Measurements from ENCODE around the gene USP21. TPM values are rescaled to one million over a fixed set of nuclear protein-coding genes. Genes with fewer than 3 reads are reported as not detected.

Gene USP21
- total and polyA plus RNA-seq, 2 of the 4 experiments (the other 2 are of a cell fraction), result 6.3 to 23.8 TPM

DNA sequence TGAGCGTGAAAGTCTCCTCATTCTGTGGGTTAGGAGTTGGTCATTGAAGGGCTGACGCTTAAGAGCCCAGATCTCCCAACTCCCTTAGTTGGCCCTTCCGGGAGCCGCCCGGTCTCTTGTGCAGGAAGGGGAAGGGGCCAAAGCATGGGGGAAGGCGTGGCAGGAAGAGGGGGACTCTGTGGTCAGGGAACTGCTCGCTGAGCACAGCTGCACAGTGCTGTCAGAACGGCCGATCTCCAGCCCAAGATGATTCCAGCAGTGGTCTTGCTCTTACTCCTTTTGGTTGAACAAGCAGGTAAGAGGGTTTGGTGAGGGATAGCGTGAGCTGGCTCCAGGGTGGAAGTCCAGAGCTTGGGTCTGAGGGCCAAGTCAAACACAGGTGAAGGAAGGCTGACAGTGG, 55.8 kb downstream of the USP21 start, which contains the start of gene FCER1G:
Gene FCER1G (plus strand): TSS at position 220 of the 400 bp plus-strand sequence. CDS start 27 bp downstream, at position 247.
- no TSS peak for BruUV-seq (replicated peaks)
- CTCF ChIA-PET, result interaction anchor here (0.8 to 1.8 kb wide), 2 partner anchors 10 to 167 kb away, joined by 4 to 9 read pairs; partner anchors contain the start of gene TOMM40L
- no peak within 1 kb of the TSS for H3K4me2 ChIP-seq (ENCODE audit: low read depth, low read length)

More for the DNA sequence above, 55.8 kb downstream of the USP21 start, which contains the start of gene FCER1G:
- ATAC-seq (ENCODE audit: low read depth), result no peak
- no peak within 1 kb of the TSS for H2BK15ac ChIP-seq (ENCODE audit: low read depth, low read length)
- H2BK20ac ChIP-seq (ENCODE audit: low read depth, low read length), result no peak within 1 kb of the TSS
- no peak within 1 kb of the TSS for H3K9ac ChIP-seq (ENCODE audit: low read depth, low read length)
- dilution Hi-C loops (cut with HindIII; ENCODE audit: low sequenced_read_pairs, unreplicated experiment), result no loop called here
- no peak within 1 kb of the TSS for H3K4ac ChIP-seq (ENCODE audit: low read depth, low read length)
- H4K8ac ChIP-seq (ENCODE audit: low read depth in 2 of 2, low read length in 2 of 2), result no peak within 1 kb of the TSS
- no peak within 1 kb of the TSS for H4K91ac ChIP-seq (ENCODE audit: insufficient read depth, low read depth, low read length)
- TF ChIP-seq, protein P1, sequence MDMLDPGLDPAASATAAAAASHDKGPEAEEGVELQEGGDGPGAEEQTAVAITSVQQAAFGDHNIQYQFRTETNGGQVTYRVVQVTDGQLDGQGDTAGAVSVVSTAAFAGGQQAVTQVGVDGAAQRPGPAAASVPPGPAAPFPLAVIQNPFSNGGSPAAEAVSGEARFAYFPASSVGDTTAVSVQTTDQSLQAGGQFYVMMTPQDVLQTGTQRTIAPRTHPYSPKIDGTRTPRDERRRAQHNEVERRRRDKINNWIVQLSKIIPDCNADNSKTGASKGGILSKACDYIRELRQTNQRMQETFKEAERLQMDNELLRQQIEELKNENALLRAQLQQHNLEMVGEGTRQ (IDR thresholded peaks at IDR 0.05; ENCODE audit: low read depth, low read length), result no peak
- no peak for TF ChIP-seq SMC3 (IDR thresholded peaks at IDR 0.05; ENCODE audit: low read depth, low read length)
- H4K20me1 ChIP-seq (ENCODE audit: insufficient read depth, low read length), result no peaks in the 10 kb centered on the region
- no peak for DNase-seq
- no peak within 1 kb of the TSS for H3K18ac ChIP-seq (ENCODE audit: low read depth, low read length)
- H2AK9ac ChIP-seq (replicated peaks; ENCODE audit: low read depth, low read length, poor library complexity), result peak within 1 kb of the TSS; percentile 39
- H3K4me3 ChIP-seq (ENCODE audit: insufficient read depth, low read depth, low read length), result no peak within 1 kb of the TSS
- H3K9me1 ChIP-seq (ENCODE audit: insufficient read depth, low read length), result peaks cover 14% of the 10 kb centered on the region
- no peak within 1 kb of the TSS for H3K56ac ChIP-seq (ENCODE audit: extremely low read depth, insufficient read depth, low read length)
- H4K5ac ChIP-seq (ENCODE audit: low read depth, low read length), result no peak within 1 kb of the TSS
- POLR2A ChIA-PET (ENCODE audit: unreplicated experiment), result interaction anchor here (0.7 kb wide), 1 partner anchor 1661 kb away, joined by 10 read pairs; no protein-coding TSS in a partner anchor
- peaks cover 38% of the 10 kb centered on the region for H3K36me3 ChIP-seq (ENCODE audit: control insufficient read depth, insufficient read depth, low read length)
- H3K23ac ChIP-seq (ENCODE audit: low read depth, low read length), result no peak within 1 kb of the TSS
- H3K14ac ChIP-seq (replicated peaks; ENCODE audit: low read depth, low read length), result no peak within 1 kb of the TSS
- no peak within 1 kb of the TSS for H3K27ac ChIP-seq (ENCODE audit: insufficient read depth, low read length)
- H2AK5ac ChIP-seq (ENCODE audit: low read depth, low read length), result no peak within 1 kb of the TSS
- H3K27me3 ChIP-seq (ENCODE audit: control insufficient read depth, insufficient read depth, low read length), result no peaks in the 10 kb centered on the region
- H2BK5ac ChIP-seq (ENCODE audit: low read depth, low read length, poor library complexity, severe bottlenecking), result no peak within 1 kb of the TSS
- intact Hi-C loops (cut with micrococcal nuclease), result no loop called here
- H2AFZ ChIP-seq (replicated peaks; ENCODE audit: low read length, poor library complexity), result no peak within 1 kb of the TSS
- in situ Hi-C loops (cut with MboI; ENCODE audit: low sequenced_read_pairs), result loop anchor here (10.0 kb wide), 1 partner anchor 530 kb away; the partner anchor contains the start of gene DUSP12
- peaks cover 11% of the 10 kb centered on the region for H3K4me1 ChIP-seq (ENCODE audit: control insufficient read depth, insufficient read depth, low read length)
- no peak within 1 kb of the TSS for H2BK120ac ChIP-seq (ENCODE audit: low read depth, low read length)
- H3K9me3 ChIP-seq (ENCODE audit: control insufficient read depth, insufficient read depth, low read length), result no peaks in the 10 kb centered on the region
- peaks cover 5 to 9% of the 10 kb centered on the region in 2 experiments for H3K79me1 ChIP-seq (ENCODE audit: low read depth in 1 of 2, low read length in 2 of 2)
- no CpG with 5 or more reads among the region's 10 CpGs for WGBS, 2 experiments (ENCODE audit: extremely low coverage in 2 of 2, insufficient read length in 1 of 2)

Small RNA genes within 50 kb of the gene (microRNA-seq; reads per million reads assigned to microRNA genes)
- gene RF01225 (ENCODE audit: insufficient read depth, insufficient read length), result not detected

Small RNA genes within 50 kb of the gene (small RNA-seq; reads per million reads assigned to genes)
- gene RF01225, result 0 reads per million in 5 experiments

Other genes starting within 250 kb of the USP21 start
- gene ITLN2, start 204.7 kb upstream of the USP21 start, total RNA-seq (2012; rRNA removed), result not detected in 2 replicates
- gene ITLN2, start 204.7 kb upstream of the USP21 start, polyA plus RNA-seq (2012; rRNA removed), result not detected in 2 replicates
- gene F11R, start 138.3 kb upstream of the USP21 start, total RNA-seq (2012; rRNA removed), result 0.83 and 2.2 TPM in 2 replicates
- gene F11R, start 138.3 kb upstream of the USP21 start, polyA plus RNA-seq (2012; rRNA removed), result 0.47 and 0.79 TPM in 2 replicates
- gene TSTD1, start 120.5 kb upstream of the USP21 start, total RNA-seq (2012; rRNA removed), result not detected in 2 replicates
- gene TSTD1, start 120.5 kb upstream of the USP21 start, polyA plus RNA-seq (2012; rRNA removed), result 0.21 TPM in 1 of 2 replicates, not detected in the other
- gene USF1, start 113.5 kb upstream of the USP21 start, total RNA-seq (2012; rRNA removed), result 62.2 and 78.9 TPM in 2 replicates
- gene USF1, start 113.5 kb upstream of the USP21 start, polyA plus RNA-seq (2012; rRNA removed), result 34.6 and 37.1 TPM in 2 replicates
- not detected in 2 replicates for gene ARHGAP30, start 89.6 kb upstream of the USP21 start, total RNA-seq (2012; rRNA removed)
- gene ARHGAP30, start 89.6 kb upstream of the USP21 start, polyA plus RNA-seq (2012; rRNA removed), result 0.02 and 0.03 TPM in 2 replicates
- under 0.01 and 0.18 TPM in 2 replicates for gene NECTIN4, start 69.9 kb upstream of the USP21 start, total RNA-seq (2012; rRNA removed)
- 0.13 and 0.24 TPM in 2 replicates for gene NECTIN4, start 69.9 kb upstream of the USP21 start, polyA plus RNA-seq (2012; rRNA removed)
- 0.18 TPM in 1 of 2 replicates, not detected in the other for gene KLHDC9, start 61.1 kb upstream of the USP21 start, total RNA-seq (2012; rRNA removed)
- 0.70 and 1.1 TPM in 2 replicates for gene KLHDC9, start 61.1 kb upstream of the USP21 start, polyA plus RNA-seq (2012; rRNA removed)
- gene PFDN2, start 41.5 kb upstream of the USP21 start, total RNA-seq (2012; rRNA removed), result 62.4 and 166 TPM in 2 replicates
- 179 and 180 TPM in 2 replicates for gene PFDN2, start 41.5 kb upstream of the USP21 start, polyA plus RNA-seq (2012; rRNA removed)
- gene NIT1, start 41.4 kb upstream of the USP21 start, total RNA-seq (2012; rRNA removed), result 22.8 TPM in 2 replicates
- gene NIT1, start 41.4 kb upstream of the USP21 start, polyA plus RNA-seq (2012; rRNA removed), result 33.2 and 33.6 TPM in 2 replicates
- 35.3 and 47.9 TPM in 2 replicates for gene DEDD, start 26.8 kb upstream of the USP21 start, total RNA-seq (2012; rRNA removed)
- gene DEDD, start 26.8 kb upstream of the USP21 start, polyA plus RNA-seq (2012; rRNA removed), result 40.2 and 47.1 TPM in 2 replicates
- 134 and 137 TPM in 2 replicates for gene UFC1, start 5.5 kb upstream of the USP21 start, total RNA-seq (2012; rRNA removed)
- 113 and 140 TPM in 2 replicates for gene UFC1, start 5.5 kb upstream of the USP21 start, polyA plus RNA-seq (2012; rRNA removed)
- gene PPOX, start 6.9 kb downstream of the USP21 start, total RNA-seq (2012; rRNA removed), result 6.1 TPM in 2 replicates
- gene PPOX, start 6.9 kb downstream of the USP21 start, polyA plus RNA-seq (2012; rRNA removed), result 14.3 and 14.8 TPM in 2 replicates
- gene B4GALT3, start 18.0 kb downstream of the USP21 start, total RNA-seq (2012; rRNA removed), result 11.4 and 19.9 TPM in 2 replicates
- 36.0 and 41.5 TPM in 2 replicates for gene B4GALT3, start 18.0 kb downstream of the USP21 start, polyA plus RNA-seq (2012; rRNA removed)
- gene ADAMTS4, start 39.6 kb downstream of the USP21 start, total RNA-seq (2012; rRNA removed), result 0.28 and 0.72 TPM in 2 replicates
- 0.39 and 0.40 TPM in 2 replicates for gene ADAMTS4, start 39.6 kb downstream of the USP21 start, polyA plus RNA-seq (2012; rRNA removed)
- gene NDUFS2, start 42.9 kb downstream of the USP21 start, total RNA-seq (2012; rRNA removed), result 85.5 and 122 TPM in 2 replicates
- 101 and 103 TPM in 2 replicates for gene NDUFS2, start 42.9 kb downstream of the USP21 start, polyA plus RNA-seq (2012; rRNA removed)
- gene FCER1G, start 55.8 kb downstream of the USP21 start, total RNA-seq (2012; rRNA removed), result not detected in 2 replicates
- 0.44 and 0.57 TPM in 2 replicates for gene FCER1G, start 55.8 kb downstream of the USP21 start, polyA plus RNA-seq (2012; rRNA removed)
- not detected in 2 replicates for gene APOA2, start 64.1 kb downstream of the USP21 start, total RNA-seq (2012; rRNA removed)
- gene APOA2, start 64.1 kb downstream of the USP21 start, polyA plus RNA-seq (2012; rRNA removed), result not detected in 2 replicates
- gene TOMM40L, start 66.6 kb downstream of the USP21 start, total RNA-seq (2012; rRNA removed), result 11.4 and 12.5 TPM in 2 replicates
- gene TOMM40L, start 66.6 kb downstream of the USP21 start, polyA plus RNA-seq (2012; rRNA removed), result 7.7 and 7.9 TPM in 2 replicates
- gene NR1I3, start 78.7 kb downstream of the USP21 start, total RNA-seq (2012; rRNA removed), result not detected in 2 replicates
- gene NR1I3, start 78.7 kb downstream of the USP21 start, polyA plus RNA-seq (2012; rRNA removed), result not detected in 2 replicates
- not detected in 2 replicates for gene PCP4L1, start 99.2 kb downstream of the USP21 start, total RNA-seq (2012; rRNA removed)
- gene PCP4L1, start 99.2 kb downstream of the USP21 start, polyA plus RNA-seq (2012; rRNA removed), result not detected in 2 replicates
- gene MPZ, start 150.5 kb downstream of the USP21 start, total RNA-seq (2012; rRNA removed), result 0.18 and 0.28 TPM in 2 replicates
- gene MPZ, start 150.5 kb downstream of the USP21 start, polyA plus RNA-seq (2012; rRNA removed), result 0.80 and 0.96 TPM in 2 replicates
- 36.1 and 158 TPM in 2 replicates for gene SDHC, start 154.9 kb downstream of the USP21 start, total RNA-seq (2012; rRNA removed)
- gene SDHC, start 154.9 kb downstream of the USP21 start, polyA plus RNA-seq (2012; rRNA removed), result 155 and 235 TPM in 2 replicates
- gene CFAP126, start 208.4 kb downstream of the USP21 start, total RNA-seq (2012; rRNA removed), result not detected in 2 replicates
- not detected in 2 replicates for gene CFAP126, start 208.4 kb downstream of the USP21 start, polyA plus RNA-seq (2012; rRNA removed)

Measured in IMR-90 (cell line).